Adrenal gland (tissue), 12 donors: Measurements from ENCODE around the gene CPED1. TPM values are rescaled to one million over a fixed set of nuclear protein-coding genes. Genes with fewer than 3 reads are reported as not detected.

Experiments used
- DNase-seq, 7 donors: peaks; one replicate each; pipeline ENCODE4 v3.0.0-alpha.2; 2019 to 2020
- H3K27ac ChIP-seq, 5 donors: fragments of 200-600 bp; sonication (generic) in 4 of 5; 1 replicate in 3 of 5; 2 replicates in 2 of 5; pipeline versions ENCODE4 v1.5.1 to v1.8.0; 2016 to 2020; ENCODE audit warnings: mild to moderate bottlenecking in 1 of 5
- H3K27me3 ChIP-seq: fragments of 200-600 bp; 2 replicates; pipeline ENCODE4 v1.8.0; 2021
- H3K36me3 ChIP-seq, 2 donors: fragments of 200-600 bp; replicated peaks in 1 of 2; 1 replicate in 1 of 2; 2 replicates in 1 of 2; pipeline versions ENCODE4 v1.5.1 to v1.8.0; 2018 to 2022
- H3K4me1 ChIP-seq, 2 donors: fragments of 200-600 bp; replicated peaks in 1 of 2; 1 replicate in 1 of 2; 2 replicates in 1 of 2; pipeline versions ENCODE4 v1.5.1 to v1.8.0; 2018 to 2021
- H3K4me3 ChIP-seq, 4 donors: fragments of 200-600 bp; sonication (generic) in 3 of 4; one replicate each; pipeline ENCODE4 v1.5.1; 2016 to 2018
- H3K9me3 ChIP-seq, 3 donors: fragments of 200-600 bp; sonication (generic) in 1 of 3; replicated peaks in 1 of 3; 1 replicate in 2 of 3; 2 replicates in 1 of 3; pipeline versions ENCODE4 v1.5.1 to v1.8.0; 2016 to 2021
- POLR2A ChIP-seq, 2 donors: fragments of 450-650 bp; IDR thresholded peaks; one replicate each; pipeline ENCODE4 v1.6.1; 2017; ENCODE audit warnings: antibody characterized with exemption in 2 of 2, mild to moderate bottlenecking in 2 of 2, moderate library complexity in 1 of 2
- WGBS, 4 donors: extraction: QIAGEN DNeasy Blood & Tissue Kit in 2 of 4; methylation state at CpG; one replicate each; pipeline versions ENCODE4 v1.1.5 to v1.1.7; 2013 to 2017; 5-methylcytosine and 5-hydroxymethylcytosine counted together
- intact Hi-C, 2 donors: fragments of 100-400 bp; cut with DNase I; formaldehyde crosslinking; loops; one replicate each; pipeline versions ENCODE4 v1.14.1 to v1.15.0; 2022 to 2023
- polyA plus RNA-seq, 3 donors: library from polyadenylated mRNA; stranded (reverse); fragments of 200-250 nt in 2 of 3; fragments of 350-450 nt in 1 of 3; fragmentation: Illumina TruSeq in 1 of 3; extraction: RNeasy Lipid Tissue Mini Kit (QIAGEN cat#74804) in 1 of 3; gene quantifications; one replicate each; pipeline ENCODE4 v1.2.3, GENCODE V29; 2013 to 2014
- total RNA-seq, 9 donors: library from RNA; depleted of rRNA in 4 of 9; stranded (reverse); fragments of >200 nt in 4 of 9; fragments of 120-200 nt in 1 of 9; fragmentation: NEBNext Ultra II Directional in 1 of 9; extraction: Animal tissue kit (Norgen Biotek cat#: 25700) in 1 of 9; gene quantifications; one replicate each; pipeline versions ENCODE4 v1.1.0 to v1.2.4, GENCODE V29; 2013 to 2023
- TF ChIP-seq, protein P1 (sequence below), 6 experiments: fragments of 450-650 bp in 4 of 6; fragments of 200-600 bp in 2 of 6; sonication (generic) in 1 of 6; IDR thresholded peaks; 1 replicate in 5 of 6; 2 replicates in 1 of 6; pipeline versions ENCODE4 v1.5.1 to v1.8.0; 2016 to 2021; ENCODE audit warnings: antibody characterized with exemption in 6 of 6, mild to moderate bottlenecking in 2 of 6, moderate library complexity in 1 of 6
- donor health status: healthy with polysubstance abuse.
- donor health status: Bipolar disorder and iron deficiency.
- donor health status: DM: yes; HTN: yes; CAD: no.
- donor health status: DM: no; HTN: no; CAD: no.
- donor health status: DM: no; HTN: no; CAD: no.
- donor health status: DM: yes; HTN: yes; CAD: no.

The CPED1 gene
- total and polyA plus RNA-seq, 12 donors: 5.2 to 72.2 (median 40.7) TPM

DNA sequence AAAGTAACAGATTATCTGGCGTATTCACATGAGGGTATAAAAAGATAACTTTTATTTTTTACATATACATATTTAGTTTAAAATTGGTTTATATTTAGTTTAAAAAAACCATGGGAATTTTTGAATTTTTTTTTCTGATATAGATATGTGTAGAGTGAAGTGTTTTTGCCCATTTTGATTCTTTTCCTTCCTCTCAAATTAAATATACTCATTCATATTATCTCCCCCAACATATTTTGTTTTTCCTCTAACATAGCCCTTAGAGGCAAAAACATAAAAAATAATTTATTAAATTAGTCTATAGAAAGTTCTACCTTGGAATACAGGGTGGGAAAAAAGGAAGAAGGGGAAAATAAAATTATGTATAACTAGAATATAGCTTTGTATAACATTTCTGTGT lies 137.7 kb downstream of the CPED1 start:
- Histone ChIP-seq H3K27me3 (no peaks in the 10 kb centered on the region), H3K4me1 (no peaks in the 10 kb centered on the region), H3K27ac (no peak overlapping the region), H3K36me3 (no peaks in the 10 kb centered on the region), H3K4me3 (no peak overlapping the region), H3K9me3 (no peaks in the 10 kb centered on the region)
- WGBS, 4 donors: 91 to 100% (median 95%) methylated on average over 1 of the region's 1 CpG
- DNase-seq: no peak
- TF ChIP-seq, protein P1, sequence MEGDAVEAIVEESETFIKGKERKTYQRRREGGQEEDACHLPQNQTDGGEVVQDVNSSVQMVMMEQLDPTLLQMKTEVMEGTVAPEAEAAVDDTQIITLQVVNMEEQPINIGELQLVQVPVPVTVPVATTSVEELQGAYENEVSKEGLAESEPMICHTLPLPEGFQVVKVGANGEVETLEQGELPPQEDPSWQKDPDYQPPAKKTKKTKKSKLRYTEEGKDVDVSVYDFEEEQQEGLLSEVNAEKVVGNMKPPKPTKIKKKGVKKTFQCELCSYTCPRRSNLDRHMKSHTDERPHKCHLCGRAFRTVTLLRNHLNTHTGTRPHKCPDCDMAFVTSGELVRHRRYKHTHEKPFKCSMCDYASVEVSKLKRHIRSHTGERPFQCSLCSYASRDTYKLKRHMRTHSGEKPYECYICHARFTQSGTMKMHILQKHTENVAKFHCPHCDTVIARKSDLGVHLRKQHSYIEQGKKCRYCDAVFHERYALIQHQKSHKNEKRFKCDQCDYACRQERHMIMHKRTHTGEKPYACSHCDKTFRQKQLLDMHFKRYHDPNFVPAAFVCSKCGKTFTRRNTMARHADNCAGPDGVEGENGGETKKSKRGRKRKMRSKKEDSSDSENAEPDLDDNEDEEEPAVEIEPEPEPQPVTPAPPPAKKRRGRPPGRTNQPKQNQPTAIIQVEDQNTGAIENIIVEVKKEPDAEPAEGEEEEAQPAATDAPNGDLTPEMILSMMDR (IDR thresholded peaks at IDR 0.05): no peak
- TF ChIP-seq POLR2A (IDR thresholded peaks at IDR 0.05): no peak
- intact Hi-C loops: no loop called here

DNA sequence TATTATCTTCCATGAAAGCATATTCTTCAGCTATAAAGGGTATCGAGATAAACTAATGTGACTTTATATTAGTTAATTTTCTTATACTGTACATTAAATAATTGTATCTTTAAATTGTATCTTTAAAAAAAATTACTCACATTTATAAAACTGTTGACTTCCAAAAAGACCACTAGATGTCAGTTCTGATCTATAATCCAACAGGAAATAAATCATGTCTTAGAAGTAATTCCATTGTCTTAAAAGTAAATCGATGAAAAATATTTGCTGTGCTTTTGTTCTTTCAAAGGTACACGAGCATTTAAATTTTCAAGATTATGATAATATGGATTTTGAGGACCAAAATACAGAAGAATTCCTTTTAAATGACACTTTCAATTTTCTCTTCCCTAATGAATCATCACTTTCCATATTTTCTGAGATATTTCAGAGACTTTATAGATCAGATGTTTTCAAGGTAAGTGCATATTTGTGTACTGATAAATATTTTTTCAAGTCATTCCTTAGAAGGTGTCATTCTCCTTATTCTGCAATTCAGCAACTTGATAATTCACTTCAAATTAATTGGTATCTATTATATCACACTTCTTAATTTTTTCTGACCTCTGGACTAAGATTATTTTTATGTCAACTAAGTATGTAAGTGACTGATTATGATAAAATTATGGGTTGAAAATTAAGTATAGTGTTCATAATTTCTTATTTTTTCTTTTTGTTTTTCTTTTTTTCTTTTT lies 138.5 kb downstream of the CPED1 start:
- H3K4me3 ChIP-seq: no peak overlapping the region
- TF ChIP-seq POLR2A (IDR thresholded peaks at IDR 0.05): no peak
- TF ChIP-seq, protein P1 (IDR thresholded peaks at IDR 0.05): peak in 3 of 6 experiments; percentile 12 to 27 (median 26)
- 59 to 65% (median 64%) methylated on average over 3 of the region's 3 CpGs for WGBS, 4 donors
- no peaks in the 10 kb centered on the region for H3K36me3 ChIP-seq
- no peaks in the 10 kb centered on the region for H3K27me3 ChIP-seq
- intact Hi-C loops: no loop called here
- H3K9me3 ChIP-seq: no peaks in the 10 kb centered on the region
- DNase-seq: no peak
- no peaks in the 10 kb centered on the region for H3K4me1 ChIP-seq
- H3K27ac ChIP-seq: no peak overlapping the region

DNA sequence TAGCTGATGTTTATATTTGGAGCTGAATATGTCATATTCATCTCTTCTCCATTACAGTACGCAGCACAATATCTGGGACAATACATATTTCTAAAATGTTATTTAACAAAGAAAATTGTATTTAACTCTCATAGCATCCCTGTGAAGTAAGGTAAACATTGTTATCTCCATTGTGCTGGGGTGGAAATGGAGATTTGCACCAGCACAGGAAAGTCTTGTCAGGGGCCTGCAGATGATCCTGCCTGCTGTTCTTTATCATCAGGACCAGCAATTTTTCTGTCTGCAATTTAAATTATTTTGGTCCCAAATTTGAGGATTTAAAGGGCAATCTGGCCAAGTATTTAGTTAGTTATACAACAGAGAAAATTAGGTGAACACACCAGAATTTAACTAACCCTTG lies 144.4 kb downstream of the CPED1 start:
- no peaks in the 10 kb centered on the region for H3K27me3 ChIP-seq
- H3K4me3 ChIP-seq: no peak overlapping the region
- H3K36me3 ChIP-seq: peaks cover 0 to 3% of the 10 kb centered on the region in 2 donors
- intact Hi-C loops: no loop called here
- DNase-seq: no peak
- no peaks in the 10 kb centered on the region for H3K4me1 ChIP-seq
- 0% methylated on average over 1 of the region's 1 CpG for WGBS, 4 donors
- no peak overlapping the region for H3K27ac ChIP-seq
- H3K9me3 ChIP-seq: no peaks in the 10 kb centered on the region
- no peak for TF ChIP-seq POLR2A (IDR thresholded peaks at IDR 0.05)
- TF ChIP-seq, protein P1 (IDR thresholded peaks at IDR 0.05): no peak

DNA sequence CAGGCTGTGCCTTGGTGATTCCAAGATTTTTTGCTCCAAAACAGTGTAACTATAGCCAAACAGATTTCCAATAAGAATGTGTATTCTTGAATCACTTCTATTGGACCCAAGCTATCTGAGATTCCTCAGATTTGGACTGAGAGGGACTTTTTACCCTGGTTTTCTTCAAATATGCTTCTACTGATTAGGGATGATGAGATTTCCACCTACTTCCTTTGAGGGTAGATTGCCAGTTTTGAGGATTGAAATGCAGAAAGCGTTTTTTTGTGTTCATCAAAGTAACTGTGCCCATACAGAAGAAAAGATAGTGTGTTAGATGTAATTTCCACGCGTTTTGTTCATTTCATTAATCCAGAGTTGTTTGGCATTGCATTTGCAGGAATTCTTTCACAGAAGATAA lies 144.9 kb downstream of the CPED1 start:
- Histone ChIP-seq H3K4me3 (no peak overlapping the region), H3K9me3 (no peaks in the 10 kb centered on the region), H3K36me3 (peaks cover 0 to 3% of the 10 kb centered on the region in 2 donors), H3K27me3 (no peaks in the 10 kb centered on the region), H3K27ac (no peak overlapping the region), H3K4me1 (no peaks in the 10 kb centered on the region)
- intact Hi-C loops: no loop called here
- no peak for TF ChIP-seq POLR2A (IDR thresholded peaks at IDR 0.05)
- TF ChIP-seq, protein P1 (IDR thresholded peaks at IDR 0.05): no peak
- WGBS, 4 donors: 87 to 92% (median 89%) methylated on average over 3 of the region's 3 CpGs
- no peak for DNase-seq
